HepG2 (cell line): Measurements from ENCODE around the gene B4GALT1.

Experiments
- ARNT2 ChIP-seq: sonication (generic); formaldehyde crosslinking; IDR thresholded peaks from 2 replicates; pipeline ENCODE4 v1.8.0; 2022; ENCODE audit warnings: mild to moderate bottlenecking, low read depth, missing genetic modification reagents, moderate library complexity
- JARID2 ChIP-seq: sonication (generic); formaldehyde crosslinking; IDR thresholded peaks from 2 replicates; pipeline ENCODE4 v1.8.1; 2023; ENCODE audit warnings: missing genetic modification reagents, inconsistent platforms; ENCODE audit not compliant: insufficient replicate concordance
- RERE ChIP-seq: IDR thresholded peaks from 2 replicates; pipeline ENCODE4 v1.6.1; 2016; ENCODE audit warnings: low read depth, missing genetic modification reagents, missing compliant biosample characterization
- RFX5 ChIP-seq: IDR thresholded peaks from 2 replicates; pipeline ENCODE4 v1.6.1; 2011; ENCODE audit warnings: low read depth, low read length, improper control_type of control experiment
- SMYD3 ChIP-seq: sonication (generic); formaldehyde crosslinking; IDR thresholded peaks from 2 replicates; pipeline ENCODE4 v1.8.1; 2023; ENCODE audit warnings: mild to moderate bottlenecking, missing genetic modification reagents
- WIZ ChIP-seq: sonication (generic); formaldehyde crosslinking; IDR thresholded peaks from 2 replicates; pipeline ENCODE4 v1.5.1; 2020; ENCODE audit warnings: mild to moderate bottlenecking, missing genetic modification reagents
- ZNF468 ChIP-seq: sonication (generic); formaldehyde crosslinking; IDR thresholded peaks from 2 replicates; pipeline ENCODE4 v1.8.0; 2022; ENCODE audit warnings: mild to moderate bottlenecking, moderate library complexity, missing genetic modification reagents
- ZNF501 ChIP-seq: sonication (generic); formaldehyde crosslinking; IDR thresholded peaks from 2 replicates; pipeline ENCODE4 v1.5.1; 2020; ENCODE audit warnings: mild to moderate bottlenecking, moderate library complexity, missing genetic modification reagents
- ZNF510 ChIP-seq: sonication (generic); formaldehyde crosslinking; IDR thresholded peaks from 2 replicates; pipeline ENCODE4 v1.4.0; 2020; ENCODE audit warnings: low read depth, mild to moderate bottlenecking, missing genetic modification reagents
- ZNF564 ChIP-seq: sonication (generic); formaldehyde crosslinking; IDR thresholded peaks from 2 replicates; pipeline ENCODE4 v1.8.1; 2023; ENCODE audit warnings: mild to moderate bottlenecking, missing genetic modification reagents
- ZNF570 ChIP-seq: sonication (generic); formaldehyde crosslinking; IDR thresholded peaks from 2 replicates; pipeline ENCODE4 v1.4.0; 2020; ENCODE audit warnings: mild to moderate bottlenecking, missing genetic modification reagents, borderline replicate concordance
- TF ChIP-seq, protein P1 (sequence below): sonication (generic); formaldehyde crosslinking; IDR thresholded peaks from 2 replicates; pipeline ENCODE4 v1.4.0; 2020; ENCODE audit warnings: missing genetic modification reagents
- TF ChIP-seq, protein P2 (sequence below): sonication (generic); formaldehyde crosslinking; IDR thresholded peaks from 2 replicates; pipeline ENCODE4 v1.5.0; 2020; ENCODE audit warnings: mild to moderate bottlenecking, missing genetic modification reagents, moderate library complexity

- TF ChIP-seq ZNF501 (CRISPR knock-in tag) (no peak), WIZ (no peak), JARID2 (CRISPR knock-in tag) (no peak), ZNF510 (CRISPR knock-in tag) (no peak), ARNT2 (no peak), ZNF570 (CRISPR knock-in tag) (no peak), ZNF468 (no peak), RFX5 (no peak), ZNF564 (CRISPR knock-in tag) (no peak), RERE (no peak), SMYD3 (CRISPR knock-in tag) (no peak)
- TF ChIP-seq, protein P1, sequence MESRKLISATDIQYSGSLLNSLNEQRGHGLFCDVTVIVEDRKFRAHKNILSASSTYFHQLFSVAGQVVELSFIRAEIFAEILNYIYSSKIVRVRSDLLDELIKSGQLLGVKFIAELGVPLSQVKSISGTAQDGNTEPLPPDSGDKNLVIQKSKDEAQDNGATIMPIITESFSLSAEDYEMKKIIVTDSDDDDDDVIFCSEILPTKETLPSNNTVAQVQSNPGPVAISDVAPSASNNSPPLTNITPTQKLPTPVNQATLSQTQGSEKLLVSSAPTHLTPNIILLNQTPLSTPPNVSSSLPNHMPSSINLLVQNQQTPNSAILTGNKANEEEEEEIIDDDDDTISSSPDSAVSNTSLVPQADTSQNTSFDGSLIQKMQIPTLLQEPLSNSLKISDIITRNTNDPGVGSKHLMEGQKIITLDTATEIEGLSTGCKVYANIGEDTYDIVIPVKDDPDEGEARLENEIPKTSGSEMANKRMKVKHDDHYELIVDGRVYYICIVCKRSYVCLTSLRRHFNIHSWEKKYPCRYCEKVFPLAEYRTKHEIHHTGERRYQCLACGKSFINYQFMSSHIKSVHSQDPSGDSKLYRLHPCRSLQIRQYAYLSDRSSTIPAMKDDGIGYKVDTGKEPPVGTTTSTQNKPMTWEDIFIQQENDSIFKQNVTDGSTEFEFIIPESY, result no peak
- TF ChIP-seq, protein P2, sequence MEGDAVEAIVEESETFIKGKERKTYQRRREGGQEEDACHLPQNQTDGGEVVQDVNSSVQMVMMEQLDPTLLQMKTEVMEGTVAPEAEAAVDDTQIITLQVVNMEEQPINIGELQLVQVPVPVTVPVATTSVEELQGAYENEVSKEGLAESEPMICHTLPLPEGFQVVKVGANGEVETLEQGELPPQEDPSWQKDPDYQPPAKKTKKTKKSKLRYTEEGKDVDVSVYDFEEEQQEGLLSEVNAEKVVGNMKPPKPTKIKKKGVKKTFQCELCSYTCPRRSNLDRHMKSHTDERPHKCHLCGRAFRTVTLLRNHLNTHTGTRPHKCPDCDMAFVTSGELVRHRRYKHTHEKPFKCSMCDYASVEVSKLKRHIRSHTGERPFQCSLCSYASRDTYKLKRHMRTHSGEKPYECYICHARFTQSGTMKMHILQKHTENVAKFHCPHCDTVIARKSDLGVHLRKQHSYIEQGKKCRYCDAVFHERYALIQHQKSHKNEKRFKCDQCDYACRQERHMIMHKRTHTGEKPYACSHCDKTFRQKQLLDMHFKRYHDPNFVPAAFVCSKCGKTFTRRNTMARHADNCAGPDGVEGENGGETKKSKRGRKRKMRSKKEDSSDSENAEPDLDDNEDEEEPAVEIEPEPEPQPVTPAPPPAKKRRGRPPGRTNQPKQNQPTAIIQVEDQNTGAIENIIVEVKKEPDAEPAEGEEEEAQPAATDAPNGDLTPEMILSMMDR (CRISPR knock-in tag), result no peak
Measured at GRCh38 chr9:33110686-33111085, 56.5 kb downstream of the B4GALT1 start.
